Upper lobe of left lung (tissue), 6 donors: Measurements from ENCODE around the gene SPATA25. TPM values are rescaled to one million over a fixed set of nuclear protein-coding genes. Genes with fewer than 3 reads are reported as not detected.

Experiments used
- ATAC-seq, 2 donors: fragments of 200-7000 bp; cut with Tn5 transposase; one replicate each; pipeline ENCODE4 v1.9.1; 2022; ENCODE audit warnings: mild to moderate bottlenecking in 2 of 2, moderate library complexity in 2 of 2; ENCODE audit not compliant: low FRiP score in 2 of 2
- DNase-seq, 2 donors: peaks; one replicate each; pipeline ENCODE4 v3.0.0-alpha.2; 2019 to 2020
- H3K27ac ChIP-seq, 4 donors: fragments of 200-600 bp; sonication (generic); one replicate each; pipeline ENCODE4 v1.5.1; 2016 to 2019
- H3K27me3 ChIP-seq, 4 donors: fragments of 200-600 bp; sonication (generic); one replicate each; pipeline ENCODE4 v1.5.1; 2017 to 2019
- H3K36me3 ChIP-seq, 4 donors: fragments of 200-600 bp; sonication (generic); one replicate each; pipeline ENCODE4 v1.5.1; 2016 to 2019
- H3K4me1 ChIP-seq, 4 donors: fragments of 200-600 bp; sonication (generic); one replicate each; pipeline ENCODE4 v1.5.1; 2018 to 2019
- H3K4me3 ChIP-seq, 4 donors: fragments of 200-600 bp; sonication (generic); one replicate each; pipeline ENCODE4 v1.5.1; 2017 to 2019; ENCODE audit warnings: mild to moderate bottlenecking in 2 of 4, moderate library complexity in 1 of 4
- H3K9me3 ChIP-seq, 4 donors: fragments of 200-600 bp; sonication (generic); one replicate each; pipeline ENCODE4 v1.5.1; 2018 to 2019
- EP300 ChIP-seq, 4 donors: sonication (generic); formaldehyde crosslinking; IDR thresholded peaks; one replicate each; pipeline ENCODE4 v1.5.1; 2017; ENCODE audit warnings: antibody characterized with exemption in 4 of 4, control low read depth in 2 of 4
- POLR2A ChIP-seq, 4 donors: fragments of 450-650 bp; IDR thresholded peaks; one replicate each; pipeline ENCODE4 v1.5.1; 2016 to 2017; ENCODE audit warnings: antibody characterized with exemption in 4 of 4, mild to moderate bottlenecking in 2 of 4
- POLR2AphosphoS5 ChIP-seq, 2 donors: sonication (generic); formaldehyde crosslinking; IDR thresholded peaks; one replicate each; pipeline ENCODE4 v1.5.1; 2017; ENCODE audit warnings: antibody characterized with exemption in 2 of 2
- WGBS, 2 donors: methylation state at CpG; one replicate each; pipeline ENCODE4 v1.1.5; 2017 to 2018; 5-methylcytosine and 5-hydroxymethylcytosine counted together
- total RNA-seq, 6 donors: library from RNA; depleted of rRNA in 4 of 6; stranded (reverse); fragments of >200 nt in 4 of 6; gene quantifications; one replicate each; pipeline versions ENCODE4 v1.1.0 to v1.2.1, GENCODE V29; 2016 to 2021
- TF ChIP-seq, protein P1 (sequence below), 6 experiments: fragments of 450-650 bp in 4 of 6; fragments of 200-600 bp in 2 of 6; sonication (generic) in 2 of 6; IDR thresholded peaks; one replicate each; pipeline ENCODE4 v1.5.1; 2016 to 2019; ENCODE audit warnings: antibody characterized with exemption in 6 of 6
- donor health status: DM: no; HTN: no; CAD: no; lungs with moderate emphysema.
- donor health status: DM: no; HTN: yes; CAD: no; lungs with severe emphysema.

The SPATA25 gene
- total RNA-seq, 6 donors from 2014 or later: 1.3 to 11.5 (median 1.6) TPM

DNA sequence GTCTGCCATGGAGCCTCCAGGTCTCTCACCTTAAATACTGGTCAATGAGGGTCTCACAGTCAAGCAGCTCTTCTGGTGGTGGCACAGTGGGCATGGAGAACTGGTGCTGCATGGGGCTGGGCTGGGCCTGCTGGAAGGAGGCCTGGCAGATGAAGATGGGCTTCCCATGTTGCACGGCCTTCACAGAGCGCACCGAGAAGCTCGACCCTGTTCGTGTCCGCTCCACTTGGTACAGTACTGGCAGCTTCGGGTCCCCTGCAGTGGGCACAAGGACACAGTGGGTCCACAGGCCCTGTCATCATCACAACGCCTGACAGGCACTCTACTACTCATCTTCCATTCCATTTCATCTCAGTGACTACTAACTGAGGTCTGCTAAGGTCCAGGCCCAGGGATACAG is 39.0 kb downstream of the SPATA25 start:
- 93 to 94% methylated on average over 6 to 8 of the region's 8 CpGs for WGBS, 2 donors
- no peak for TF ChIP-seq EP300 (IDR thresholded peaks at IDR 0.05)
- no peak for TF ChIP-seq POLR2A (IDR thresholded peaks at IDR 0.05)
- TF ChIP-seq POLR2AphosphoS5 (IDR thresholded peaks at IDR 0.05): no peak
- no peaks in the 10 kb centered on the region for H3K27me3 ChIP-seq
- no peak overlapping the region for H3K4me3 ChIP-seq
- no peak for ATAC-seq
- H3K4me1 ChIP-seq: no peaks in the 10 kb centered on the region
- H3K36me3 ChIP-seq: peaks cover 13 to 88% (median 46%) of the 10 kb centered on the region in 4 donors
- H3K9me3 ChIP-seq: no peaks in the 10 kb centered on the region
- no peak for DNase-seq
- no peak overlapping the region for H3K27ac ChIP-seq

DNA sequence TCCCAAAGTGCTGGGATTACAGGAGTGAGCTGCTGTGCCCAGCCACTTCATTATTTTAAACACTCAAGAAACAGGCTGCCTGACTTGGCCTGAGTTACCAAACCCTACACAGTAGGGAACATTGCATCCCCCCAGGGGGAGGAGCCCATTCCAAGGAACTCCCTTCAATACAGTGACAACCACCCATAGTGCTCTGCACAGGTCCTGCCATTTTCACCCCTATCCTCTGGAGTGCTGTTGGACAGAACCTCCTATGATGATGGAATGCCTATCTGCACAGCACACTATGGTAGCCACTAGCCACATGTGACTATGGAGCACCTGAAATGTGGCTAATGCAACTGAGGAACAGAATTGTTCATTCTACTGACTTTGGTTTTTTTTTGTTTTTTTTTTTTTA is 42.0 kb downstream of the SPATA25 start:
- Histone ChIP-seq H3K36me3 (peaks cover 19 to 91% (median 69%) of the 10 kb centered on the region in 4 donors), H3K4me3 (no peak overlapping the region), H3K4me1 (peaks cover 0 to 6% (median 0%) of the 10 kb centered on the region in 4 donors), H3K9me3 (no peaks in the 10 kb centered on the region), H3K27ac (no peak overlapping the region), H3K27me3 (no peaks in the 10 kb centered on the region)
- DNase-seq (no peak), ATAC-seq (no peak)
- TF ChIP-seq POLR2AphosphoS5 (IDR thresholded peaks at IDR 0.05) (no peak), EP300 (IDR thresholded peaks at IDR 0.05) (no peak), POLR2A (IDR thresholded peaks at IDR 0.05) (no peak)
- TF ChIP-seq, protein P1, sequence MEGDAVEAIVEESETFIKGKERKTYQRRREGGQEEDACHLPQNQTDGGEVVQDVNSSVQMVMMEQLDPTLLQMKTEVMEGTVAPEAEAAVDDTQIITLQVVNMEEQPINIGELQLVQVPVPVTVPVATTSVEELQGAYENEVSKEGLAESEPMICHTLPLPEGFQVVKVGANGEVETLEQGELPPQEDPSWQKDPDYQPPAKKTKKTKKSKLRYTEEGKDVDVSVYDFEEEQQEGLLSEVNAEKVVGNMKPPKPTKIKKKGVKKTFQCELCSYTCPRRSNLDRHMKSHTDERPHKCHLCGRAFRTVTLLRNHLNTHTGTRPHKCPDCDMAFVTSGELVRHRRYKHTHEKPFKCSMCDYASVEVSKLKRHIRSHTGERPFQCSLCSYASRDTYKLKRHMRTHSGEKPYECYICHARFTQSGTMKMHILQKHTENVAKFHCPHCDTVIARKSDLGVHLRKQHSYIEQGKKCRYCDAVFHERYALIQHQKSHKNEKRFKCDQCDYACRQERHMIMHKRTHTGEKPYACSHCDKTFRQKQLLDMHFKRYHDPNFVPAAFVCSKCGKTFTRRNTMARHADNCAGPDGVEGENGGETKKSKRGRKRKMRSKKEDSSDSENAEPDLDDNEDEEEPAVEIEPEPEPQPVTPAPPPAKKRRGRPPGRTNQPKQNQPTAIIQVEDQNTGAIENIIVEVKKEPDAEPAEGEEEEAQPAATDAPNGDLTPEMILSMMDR (IDR thresholded peaks at IDR 0.05): no peak

DNA sequence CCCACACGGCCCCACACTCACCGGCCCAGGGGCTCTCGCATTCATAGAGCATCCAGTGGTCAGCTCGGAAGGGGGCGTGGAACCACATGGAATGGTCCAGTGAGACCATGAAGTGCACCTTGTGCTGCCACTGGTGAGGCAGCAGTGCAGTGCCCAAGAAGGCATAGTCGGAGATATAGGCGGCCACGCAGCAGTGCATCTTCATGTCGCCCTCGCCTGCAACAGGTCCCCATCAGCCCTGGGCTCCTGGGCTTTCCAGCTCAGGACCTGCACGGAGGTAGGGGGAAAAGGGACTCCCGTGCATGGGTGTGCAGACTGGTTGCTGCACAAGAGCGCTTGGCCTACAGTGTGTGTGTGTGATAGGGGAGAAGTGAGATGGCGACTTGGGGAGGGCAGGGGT is 43.9 kb downstream of the SPATA25 start:
- Histone ChIP-seq H3K27me3 (no peaks in the 10 kb centered on the region), H3K4me1 (peaks cover 0 to 6% (median 0%) of the 10 kb centered on the region in 4 donors), H3K36me3 (peaks cover 19 to 90% (median 64%) of the 10 kb centered on the region in 4 donors), H3K9me3 (no peaks in the 10 kb centered on the region), H3K4me3 (no peak overlapping the region), H3K27ac (no peak overlapping the region)
- ATAC-seq (no peak), DNase-seq (no peak)
- TF ChIP-seq, protein P1 (IDR thresholded peaks at IDR 0.05): no peak
- TF ChIP-seq EP300 (IDR thresholded peaks at IDR 0.05) (no peak), POLR2AphosphoS5 (IDR thresholded peaks at IDR 0.05) (no peak), POLR2A (IDR thresholded peaks at IDR 0.05) (no peak)
- 92 to 95% methylated on average over 8 to 14 of the region's 14 CpGs for WGBS, 2 donors

DNA sequence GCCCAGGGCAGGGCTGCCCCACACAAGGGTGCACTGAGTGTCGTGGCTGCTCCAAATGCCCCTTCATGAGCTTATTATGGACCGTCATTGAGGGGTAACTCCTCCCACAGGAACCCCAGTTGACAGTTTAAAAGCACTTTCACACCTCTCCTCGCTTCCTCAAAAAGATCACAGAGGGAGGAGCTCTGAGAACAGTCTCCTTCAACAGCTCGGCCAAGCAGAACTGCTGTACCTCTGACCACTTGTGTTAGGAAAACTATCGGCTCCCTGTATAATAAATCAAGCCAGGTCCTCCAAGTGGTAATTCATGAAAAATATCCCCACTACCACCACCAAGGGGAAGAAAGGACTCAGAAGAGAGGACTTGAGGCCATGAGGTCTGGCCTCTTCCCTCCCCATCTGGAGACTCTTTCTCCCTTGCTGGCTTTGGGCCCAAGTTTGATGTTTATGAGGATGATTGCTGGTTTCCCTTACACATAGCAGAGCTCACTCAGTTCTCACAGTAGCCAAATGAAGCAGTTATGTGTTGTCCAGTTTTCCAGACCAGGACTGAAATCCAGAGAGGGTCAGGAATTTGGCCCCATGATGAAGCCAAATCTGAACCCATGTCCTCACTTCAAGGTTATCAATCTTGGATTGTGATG is 45.1 kb downstream of the SPATA25 start:
- Histone ChIP-seq H3K27me3 (no peaks in the 10 kb centered on the region), H3K27ac (peak overlapping the region in 2 of 4 donors; percentile 24 to 26), H3K36me3 (peaks cover 19 to 81% (median 57%) of the 10 kb centered on the region in 4 donors), H3K4me1 (peaks cover 0 to 6% (median under 1%) of the 10 kb centered on the region in 4 donors), H3K4me3 (no peak overlapping the region), H3K9me3 (no peaks in the 10 kb centered on the region)
- ATAC-seq (peak; percentile 5 to 43), DNase-seq (no peak)
- TF ChIP-seq EP300 (IDR thresholded peaks at IDR 0.05) (no peak), POLR2A (IDR thresholded peaks at IDR 0.05) (no peak), POLR2AphosphoS5 (IDR thresholded peaks at IDR 0.05) (no peak)
- TF ChIP-seq, protein P1 (IDR thresholded peaks at IDR 0.05): no peak
- WGBS, 2 donors: 32 to 34% methylated on average over 5 of the region's 5 CpGs

DNA sequence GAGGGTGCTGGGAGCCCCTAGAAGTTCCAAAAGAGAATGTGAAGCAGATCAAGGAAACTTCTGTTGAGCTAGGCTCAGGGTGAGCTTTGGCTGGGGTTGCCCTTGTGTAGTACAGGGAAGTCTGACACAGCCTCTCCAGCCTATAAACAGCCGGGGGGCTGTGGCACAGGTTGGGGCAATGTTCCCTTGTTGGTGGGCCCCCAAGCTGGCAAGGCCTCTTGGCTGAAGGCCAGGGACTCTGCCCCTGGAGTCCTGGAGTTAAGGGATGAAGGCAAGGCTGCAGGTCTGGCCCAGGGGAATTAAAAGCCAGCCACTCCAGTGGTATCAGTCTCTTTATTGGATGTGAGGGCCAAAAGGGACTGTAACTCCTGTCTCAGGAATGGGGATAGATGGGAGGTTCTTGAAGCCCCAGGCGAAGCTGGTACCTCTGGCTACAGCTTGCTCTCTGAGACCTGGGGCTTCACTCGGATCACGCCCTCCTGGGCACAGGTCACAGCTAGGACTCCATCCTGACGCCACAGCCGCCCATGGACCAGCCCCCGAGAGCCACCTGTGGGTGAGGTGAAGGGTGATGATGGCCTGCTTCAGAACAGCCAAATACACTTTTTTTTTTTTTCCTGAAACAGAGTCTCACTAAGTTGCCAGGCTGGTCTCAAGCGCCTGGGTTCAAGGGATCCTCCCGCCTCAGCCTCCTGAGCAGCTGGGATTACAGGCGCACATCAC is 45.9 kb downstream of the SPATA25 start:
- H3K4me1 ChIP-seq: peaks cover 0 to 6% (median 3%) of the 10 kb centered on the region in 4 donors
- H3K27ac ChIP-seq: peak overlapping the region in 1 of 4 donors; percentile 26

More for the DNA sequence above, 45.9 kb downstream of the SPATA25 start:
- Histone ChIP-seq H3K9me3 (no peaks in the 10 kb centered on the region), H3K4me3 (no peak overlapping the region), H3K27me3 (no peaks in the 10 kb centered on the region), H3K36me3 (peaks cover 16 to 74% (median 54%) of the 10 kb centered on the region in 4 donors)
- 86 to 96% methylated on average over 7 to 10 of the region's 10 CpGs for WGBS, 2 donors
- no peak for ATAC-seq
- TF ChIP-seq EP300 (IDR thresholded peaks at IDR 0.05) (no peak), POLR2A (IDR thresholded peaks at IDR 0.05) (no peak), POLR2AphosphoS5 (IDR thresholded peaks at IDR 0.05) (no peak)
- TF ChIP-seq, protein P1 (IDR thresholded peaks at IDR 0.05): no peak
- DNase-seq: no peak
